ENCODE results near the gene ANK3.
A peak's percentile ranks its signal among the peaks of the same experiment; 100 is the strongest.

ANK3 gene

GRCh38 chr10:60314069-60314940, 75.4 kb downstream of the ANK3 start:
- Histone ChIP-seq H3K4me3 (no peak overlapping the region), H3K27ac (peak overlapping the region in 2 of 21 experiments; percentile 2 to 46)

- Histone ChIP-seq H3K27ac (peak overlapping the region in 3 of 21 experiments; percentile 1 to 46 (median 2)), H3K4me3 (no peak overlapping the region)
These were observed 76.1 kb downstream of the ANK3 start for GRCh38 chr10:60313589-60313952.

- no peak overlapping the region for H3K4me3 ChIP-seq
- peak overlapping the region in 3 of 21 experiments; percentile 2 to 46 (median 14) for H3K27ac ChIP-seq
These were observed 76.7 kb downstream of the ANK3 start for GRCh38 chr10:60312818-60313588.

GRCh38 chr10:60311821-60312220, 77.9 kb downstream of the ANK3 start:
- Histone ChIP-seq H3K27ac (no peak overlapping the region), H3K4me3 (no peak overlapping the region)

- Histone ChIP-seq H3K27ac (no peak overlapping the region), H3K4me3 (no peak overlapping the region)
These were observed 78.9 kb downstream of the ANK3 start for GRCh38 chr10:60310740-60311139.

- no peak overlapping the region for H3K4me3 ChIP-seq
- no peak overlapping the region for H3K27ac ChIP-seq
These were observed 79.8 kb downstream of the ANK3 start for GRCh38 chr10:60309891-60310290.

GRCh38 chr10:60309371-60309770, 80.3 kb downstream of the ANK3 start:
- no peak overlapping the region for H3K4me3 ChIP-seq
- no peak overlapping the region for H3K27ac ChIP-seq

- Histone ChIP-seq H3K4me3 (no peak overlapping the region), H3K27ac (peak overlapping the region in 2 of 21 experiments; percentile 10 to 59)
These were observed 84.2 kb downstream of the ANK3 start for GRCh38 chr10:60305380-60305892.

GRCh38 chr10:60304829-60305379, 84.8 kb downstream of the ANK3 start:
- peak overlapping the region in 1 of 21 experiments; percentile 59 for H3K27ac ChIP-seq
- H3K4me3 ChIP-seq = no peak overlapping the region

GRCh38 chr10:60303778-60304177, 85.9 kb downstream of the ANK3 start:
- Histone ChIP-seq H3K4me3 (no peak overlapping the region), H3K27ac (no peak overlapping the region)

GRCh38 chr10:60299961-60300883, 89.5 kb downstream of the ANK3 start:
- no peak overlapping the region for H3K4me3 ChIP-seq
- no peak overlapping the region for H3K27ac ChIP-seq

GRCh38 chr10:60299390-60299778, 90.3 kb downstream of the ANK3 start:
- H3K27ac ChIP-seq = no peak overlapping the region
- H3K4me3 ChIP-seq = no peak overlapping the region

- Histone ChIP-seq H3K27ac (no peak overlapping the region), H3K4me3 (no peak overlapping the region)
These were observed 91.0 kb downstream of the ANK3 start for GRCh38 chr10:60298408-60299389.

GRCh38 chr10:60296073-60296472, 93.6 kb downstream of the ANK3 start:
- H3K27ac ChIP-seq = no peak overlapping the region

GRCh38 chr10:60295028-60295937, 94.4 kb downstream of the ANK3 start:
- no peak overlapping the region for H3K27ac ChIP-seq

More at GRCh38 chr10:60296073-60296472, 93.6 kb downstream of the ANK3 start:
- no peak overlapping the region for H3K4me3 ChIP-seq

GRCh38 chr10:60293581-60294175, 96.0 kb downstream of the ANK3 start:
- no peak overlapping the region for H3K4me3 ChIP-seq
- H3K27ac ChIP-seq = no peak overlapping the region

More at GRCh38 chr10:60295028-60295937, 94.4 kb downstream of the ANK3 start:
- H3K4me3 ChIP-seq = no peak overlapping the region

- no peak overlapping the region for H3K4me3 ChIP-seq
These were observed 96.7 kb downstream of the ANK3 start for GRCh38 chr10:60292998-60293397.

More at GRCh38 chr10:60292998-60293397, 96.7 kb downstream of the ANK3 start:
- no peak overlapping the region for H3K27ac ChIP-seq
